H1 (cell line): ENCODE results near the gene TMEM125. TPM values are rescaled to one million over a fixed set of nuclear protein-coding genes. Genes with fewer than 3 reads are reported as not detected.

Source experiments
- CTCF ChIA-PET: fragments of 300-600 bp; sonication (Branson Sonifier 250); formaldehyde crosslinking; loops from one replicate; lab custom pipeline; 2021; ENCODE audit not compliant: partially characterized antibody; lab: Charles Lee
- POLR2A ChIA-PET: fragments of 300-600 bp; sonication (Branson Sonifier 250); formaldehyde crosslinking; loops from one replicate; lab custom pipeline; 2021; ENCODE audit warnings: inconsistent platforms; ENCODE audit not compliant: partially characterized antibody; lab: Charles Lee
- DNase-seq, 2 experiments: peaks; one replicate each; pipeline versions ENCODE4 v3.0.0 to v3.0.0-alpha.2; 2010 to 2022; ENCODE audit warnings: low spot score in 2 of 2, low read depth in 1 of 2, mixed read lengths in 1 of 2
- FAIRE-seq: peaks from 2 replicates; lab custom pipeline; 2011; peaks lifted over from hg19 to GRCh38; lab: Jason Lieb, UNC
- H2AFZ ChIP-seq: 2 replicates; pipeline ENCODE4 v1.8.1; 2012; ENCODE audit warnings: low read length, inconsistent platforms
- H2AK5ac ChIP-seq: 2 replicates; pipeline ENCODE4 v1.6.1; 2013; ENCODE audit warnings: low read depth, low read length
- H2BK120ac ChIP-seq: replicated peaks from 2 replicates; pipeline ENCODE3; 2013; ENCODE audit warnings: low read depth, low read length, inconsistent platforms
- H2BK12ac ChIP-seq: 2 replicates; pipeline ENCODE4 v1.6.1; 2013; ENCODE audit warnings: low read depth, low read length
- H2BK15ac ChIP-seq: 2 replicates; pipeline ENCODE4 v1.6.1; 2013; ENCODE audit warnings: low read length
- H2BK20ac ChIP-seq: 2 replicates; pipeline ENCODE4 v1.6.1; 2013; ENCODE audit warnings: low read length
- H2BK5ac ChIP-seq: 2 replicates; pipeline ENCODE4 v1.6.1; 2013; ENCODE audit warnings: low read depth, low read length
- H3K14ac ChIP-seq: 2 replicates; pipeline ENCODE4 v1.6.1; 2013; ENCODE audit warnings: inconsistent platforms; ENCODE audit not compliant: insufficient read length
- H3K18ac ChIP-seq: 2 replicates; pipeline ENCODE4 v1.6.1; 2013; ENCODE audit warnings: low read length; ENCODE audit errors: extremely low read depth
- H3K23ac ChIP-seq: 2 replicates; pipeline ENCODE4 v1.6.1; 2013; ENCODE audit warnings: inconsistent platforms; ENCODE audit not compliant: insufficient read length
- H3K23me2 ChIP-seq: 2 replicates; pipeline ENCODE4 v1.6.1; 2013; ENCODE audit warnings: low read depth, low read length
- H3K27ac ChIP-seq: 2 replicates; pipeline ENCODE4 v1.6.1; 2011; ENCODE audit warnings: low read depth, low read length, inconsistent platforms
- H3K27me3 ChIP-seq, 4 experiments: replicated peaks in 1 of 4; 1 replicate in 1 of 4; 2 replicates in 3 of 4; pipeline versions ENCODE4 v1.6.1 to v1.8.1; 2011 to 2013; ENCODE audit warnings: low read length in 3 of 4, mild to moderate bottlenecking in 3 of 4, inconsistent platforms in 2 of 4, mixed read lengths in 2 of 4, moderate library complexity in 1 of 4; ENCODE audit not compliant: control insufficient read depth in 3 of 4, insufficient read depth in 3 of 4; ENCODE audit errors: extremely low read depth in 1 of 4
- H3K36me3 ChIP-seq, 4 experiments: 2 replicates each; pipeline versions ENCODE4 v1.6.1 to v1.8.1; 2011 to 2013; ENCODE audit warnings: mild to moderate bottlenecking in 4 of 4, low read length in 3 of 4, moderate library complexity in 2 of 4, control low read depth in 1 of 4, inconsistent platforms in 1 of 4; ENCODE audit not compliant: insufficient read depth in 4 of 4, control insufficient read depth in 2 of 4
- H3K4ac ChIP-seq: replicated peaks from 2 replicates; pipeline ENCODE3; 2013; ENCODE audit warnings: low read length, low read depth, mixed read lengths, inconsistent platforms; ENCODE audit not compliant: insufficient read length
- H3K4me1 ChIP-seq, 4 experiments: replicated peaks in 1 of 4; 1 replicate in 1 of 4; 2 replicates in 3 of 4; pipeline versions ENCODE4 v1.6.1 to v1.8.1; 2011 to 2013; ENCODE audit warnings: low read length in 3 of 4, inconsistent platforms in 2 of 4, mixed read lengths in 1 of 4; ENCODE audit not compliant: insufficient read depth in 4 of 4, control insufficient read depth in 3 of 4
- H3K4me2 ChIP-seq, 2 experiments: 2 replicates each; pipeline versions ENCODE4 v1.6.1 to v1.8.1; 2011 to 2013; ENCODE audit warnings: low read depth in 2 of 2, low read length in 2 of 2, control low read depth in 1 of 2, inconsistent platforms in 1 of 2, mild to moderate bottlenecking in 1 of 2; ENCODE audit not compliant: insufficient read depth in 1 of 2
- H3K4me3 ChIP-seq, 4 experiments: fragments of 200-600, 300-600 bp in 1 of 4; sonication (generic), shearing (Covaris generic), sonication (Bioruptor Twin) in 1 of 4; 2 replicates each; pipeline versions ENCODE4 v1.5.1 to v1.8.1; 2011 to 2016; ENCODE audit warnings: low read length in 4 of 4, low read depth in 3 of 4, control low read depth in 2 of 4, inconsistent platforms in 2 of 4, mild to moderate bottlenecking in 2 of 4, mixed read lengths in 1 of 4, moderate library complexity in 1 of 4; ENCODE audit not compliant: insufficient read depth in 2 of 4; ENCODE audit errors: extremely low read depth in 1 of 4
- H3K56ac ChIP-seq: replicated peaks from 2 replicates; pipeline ENCODE3; 2013; ENCODE audit warnings: low read depth, mild to moderate bottlenecking, mixed read lengths, low read length, inconsistent platforms; ENCODE audit not compliant: insufficient read length
- H3K79me1 ChIP-seq: 2 replicates; pipeline ENCODE4 v1.6.1; 2013; ENCODE audit warnings: low read depth, low read length, control low read depth
- H3K79me2 ChIP-seq, 2 experiments: 2 replicates each; pipeline versions ENCODE4 v1.6.1 to v1.8.1; 2012 to 2013; ENCODE audit warnings: low read length in 2 of 2, mild to moderate bottlenecking in 2 of 2, inconsistent platforms in 1 of 2; ENCODE audit not compliant: insufficient read depth in 2 of 2, control insufficient read depth in 1 of 2
- H3K9ac ChIP-seq, 4 experiments: replicated peaks in 1 of 4; 1 replicate in 1 of 4; 2 replicates in 3 of 4; pipeline versions ENCODE4 v1.6.1 to v1.8.1; 2011 to 2013; ENCODE audit warnings: low read depth in 3 of 4, low read length in 3 of 4, control low read depth in 2 of 4, mild to moderate bottlenecking in 2 of 4, moderate library complexity in 2 of 4, inconsistent platforms in 1 of 4; ENCODE audit errors: extremely low read depth in 1 of 4
- H3K9me3 ChIP-seq, 2 experiments: 2 replicates each; pipeline versions ENCODE4 v1.6.1 to v1.8.1; 2012 to 2013; ENCODE audit warnings: mild to moderate bottlenecking in 2 of 2, moderate library complexity in 2 of 2, control low read depth in 1 of 2, inconsistent platforms in 1 of 2, low read depth in 1 of 2, low read length in 1 of 2, mixed read lengths in 1 of 2; ENCODE audit not compliant: insufficient read depth in 2 of 2
- H4K20me1 ChIP-seq, 2 experiments: replicated peaks in 1 of 2; 2 replicates each; pipeline versions ENCODE3 to v1.8.1; 2011 to 2013; ENCODE audit warnings: inconsistent platforms in 2 of 2, low read length in 2 of 2, mild to moderate bottlenecking in 1 of 2; ENCODE audit not compliant: insufficient read depth in 2 of 2, control insufficient read depth in 1 of 2
- H4K5ac ChIP-seq: 2 replicates; pipeline ENCODE4 v1.6.1; 2013; ENCODE audit warnings: low read length, low read depth, mixed read lengths, inconsistent platforms; ENCODE audit not compliant: insufficient read length
- H4K8ac ChIP-seq: 2 replicates; pipeline ENCODE4 v1.8.0; 2013; ENCODE audit warnings: mild to moderate bottlenecking, moderate library complexity, low read length, inconsistent platforms; ENCODE audit not compliant: insufficient read depth; ENCODE audit errors: extremely low read depth
- H4K91ac ChIP-seq: replicated peaks from 2 replicates; pipeline ENCODE3; 2013; ENCODE audit warnings: low read length, mixed read lengths, inconsistent platforms; ENCODE audit not compliant: insufficient read length
- POLR2AphosphoS5 ChIP-seq: IDR thresholded peaks from 2 replicates; pipeline ENCODE4 v1.6.1; 2011; ENCODE audit warnings: low read depth, low read length
- YY1 ChIP-seq: IDR thresholded peaks from 2 replicates; pipeline ENCODE4 v1.6.1; 2011; ENCODE audit warnings: low read depth, mild to moderate bottlenecking, low read length
- WGBS, 2 experiments: shearing (Covaris generic) in 1 of 2; methylation state at CpG; one replicate each; pipeline versions ENCODE4 v1.1.6 to v1.1.7; 2013 to 2015; ENCODE audit warnings: low lambda C conversion rate in 2 of 2, mixed read lengths in 2 of 2, inconsistent platforms in 1 of 2, low coverage in 1 of 2, missing lambda C conversion rate in 1 of 2; ENCODE audit not compliant: insufficient replicate concordance in 2 of 2, insufficient coverage in 1 of 2, insufficient read length in 1 of 2; ENCODE audit errors: extremely low coverage in 1 of 2, missing lambda C conversion rate in 1 of 2; 5-methylcytosine and 5-hydroxymethylcytosine counted together
- polyA plus RNA-seq, 7 experiments: library from polyadenylated mRNA; depleted of rRNA in 3 of 7; stranded (reverse) in 5 of 7; unstranded in 2 of 7; fragments of >200 nt in 5 of 7; fragments of 200-250 nt in 2 of 7; gene quantifications; 1 replicate in 5 of 7; 2 replicates in 1 of 7; 4 replicates in 1 of 7; pipeline versions ENCODE4 v1.2.1 to v1.2.3, GENCODE V29; 2011 to 2013; ENCODE audit warnings: missing spikeins in 2 of 7, mixed read lengths in 2 of 7
- total RNA-seq: library from RNA; stranded (reverse); fragmentation: NEBNext Ultra II Directional; extraction: Animal tissue kit (Norgen Biotek cat#: 25700); gene quantifications from 2 replicates; pipeline ENCODE4 v1.2.1, GENCODE V29; 2021

The TMEM125 gene
- total and polyA plus RNA-seq, 2 of the 8 experiments (the other 6 are each of a cell fraction or from before 2014, with no cell fraction given) = 26.5 to 46.7 TPM

GRCh38 chr1:43275826-43276620 is 6.2 kb downstream of the TMEM125 start:
- H4K8ac ChIP-seq = peak overlapping the region; percentile 7; the same call in 1 of the 2 replicates
- H2BK20ac ChIP-seq = no peak overlapping the region
- WGBS, 2 experiments = 93% methylated on average over 12 of the region's 12 CpGs; no CpG with 5 or more reads in 1 of the 2 experiments
- H3K23ac ChIP-seq = no peak overlapping the region
- H3K27me3 ChIP-seq = no peaks in the 10 kb centered on the region
- no peak overlapping the region for H2BK15ac ChIP-seq
- POLR2A ChIA-PET = interaction anchor here (1.3 to 2.0 kb wide), 5 partner anchors 10 to 83 kb away, joined by 3 to 7 read pairs (median 5); partner anchors contain the start of genes C1orf210, CDC20 and TIE1
- no peak overlapping the region for H3K14ac ChIP-seq
- no peak overlapping the region for H3K56ac ChIP-seq
- no peak overlapping the region; the same call in 1 of the 2 replicates for H3K18ac ChIP-seq
- FAIRE-seq (no peak), DNase-seq (no peak)
- H3K9ac ChIP-seq = no peak overlapping the region
- CTCF ChIA-PET = interaction anchor here (0.7 to 2.7 kb wide), 3 partner anchors 10 to 82 kb away, joined by 3 to 10 read pairs (median 5); partner anchors contain the start of genes C1orf210 and CDC20
- H2BK5ac ChIP-seq = 0 out of 2 replicates have a peak overlapping the region, but pooled peaks have one; percentile 1
- peaks cover 0 to 7% (median 1%) of the 10 kb centered on the region in 4 experiments; a peak in 4 of 7 replicates for H3K4me1 ChIP-seq
- no peak overlapping the region for H2BK120ac ChIP-seq
- H3K79me2 ChIP-seq = 0 out of 4 replicates have a peak, but pooled peaks cover 0 to 3% of the 10 kb centered on the region in 2 experiments
- H3K4me3 ChIP-seq = no peak overlapping the region
- H3K9me3 ChIP-seq = no peaks in the 10 kb centered on the region
- H4K20me1 ChIP-seq = no peaks in the 10 kb centered on the region
- H3K23me2 ChIP-seq = peaks cover 3% of the 10 kb centered on the region; the same call in 1 of the 2 replicates
- H4K91ac ChIP-seq = no peak overlapping the region
- no peak overlapping the region for H2AFZ ChIP-seq
- H3K79me1 ChIP-seq = peaks cover 3% of the 10 kb centered on the region
- H3K27ac ChIP-seq = no peak overlapping the region
- no peak overlapping the region for H4K5ac ChIP-seq
- H3K36me3 ChIP-seq = peaks cover 2 to 12% (median 6%) of the 10 kb centered on the region in 4 experiments; a peak in 6 of 8 replicates
- no peak overlapping the region for H2BK12ac ChIP-seq
- no peak overlapping the region for H3K4ac ChIP-seq
- H2AK5ac ChIP-seq = no peak overlapping the region
- no peak overlapping the region for H3K4me2 ChIP-seq
- TF ChIP-seq POLR2AphosphoS5 (no peak), YY1 (no peak)
